Lung microvascular endothelial cell (primary cell): ENCODE measurements around the gene RMRP. TPM values are rescaled to one million over a fixed set of nuclear protein-coding genes. Genes with fewer than 3 reads are reported as not detected.
A peak's percentile ranks its signal among the peaks of the same experiment; 100 is the strongest.

Experiments used
- DNase-seq, 2 donors: peaks; one replicate each; pipeline versions ENCODE4 v3.0.0 to v3.0.0-alpha.2; 2010; ENCODE audit warnings: low read depth in 2 of 2
- total RNA-seq: library from RNA; depleted of rRNA; stranded (reverse); fragments of >200 nt; gene quantifications from 2 replicates; pipeline ENCODE4 v1.2.1, GENCODE V29; 2014

Gene RMRP
- 215,777 and 328,792 TPM in 2 replicates for total RNA-seq

DNA sequence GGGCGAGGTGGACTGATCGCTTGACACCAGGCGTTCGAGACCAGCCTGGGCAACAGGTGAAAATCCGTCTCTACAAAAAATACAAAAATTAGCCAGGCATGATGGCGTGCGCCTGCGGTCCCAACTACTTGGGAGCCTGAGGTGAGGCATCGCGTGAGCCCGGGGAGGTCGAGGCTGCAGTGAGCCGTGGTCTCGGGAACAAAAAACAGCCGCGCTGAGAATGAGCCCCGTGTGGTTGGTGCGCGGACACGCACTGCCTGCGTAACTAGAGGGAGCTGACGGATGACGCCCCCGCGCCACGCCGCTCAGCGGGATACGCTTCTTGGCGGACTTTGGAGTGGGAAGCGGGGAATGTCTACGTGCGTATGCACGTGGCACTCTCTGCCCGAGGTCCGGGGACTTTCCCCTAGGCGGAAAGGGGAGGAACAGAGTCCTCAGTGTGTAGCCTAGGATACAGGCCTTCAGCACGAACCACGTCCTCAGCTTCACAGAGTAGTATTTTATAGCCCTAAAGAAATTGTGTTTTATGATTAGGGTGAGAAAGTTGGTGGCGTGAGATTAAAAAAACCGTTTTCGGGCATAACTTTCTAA lies at the start of gene RMRP:
RMRP (minus strand) TSS at position 474 of the 591 bp plus-strand sequence.
- DNase-seq = peak; percentile 99 to 100

DNA sequence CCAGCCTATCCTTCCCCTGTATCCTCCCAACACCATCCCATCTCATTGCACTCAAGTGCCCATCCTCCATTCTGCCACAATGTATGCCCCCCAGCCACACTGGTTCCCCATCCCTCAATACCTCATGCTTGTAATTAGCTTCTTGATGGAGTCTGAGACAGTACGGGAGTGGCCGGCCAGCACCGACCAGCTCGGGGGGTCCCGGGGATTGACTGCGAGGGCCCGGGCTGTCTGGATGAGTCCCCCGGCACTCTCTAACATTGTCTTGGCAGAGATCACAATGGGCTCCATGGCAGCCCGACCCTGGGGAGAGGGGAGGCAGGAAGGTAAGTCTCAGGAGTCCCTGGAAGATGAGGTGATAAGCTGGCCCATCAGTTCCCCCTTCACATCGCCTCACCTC lies 49.1 kb upstream of the RMRP start:
- no peak for DNase-seq

DNA sequence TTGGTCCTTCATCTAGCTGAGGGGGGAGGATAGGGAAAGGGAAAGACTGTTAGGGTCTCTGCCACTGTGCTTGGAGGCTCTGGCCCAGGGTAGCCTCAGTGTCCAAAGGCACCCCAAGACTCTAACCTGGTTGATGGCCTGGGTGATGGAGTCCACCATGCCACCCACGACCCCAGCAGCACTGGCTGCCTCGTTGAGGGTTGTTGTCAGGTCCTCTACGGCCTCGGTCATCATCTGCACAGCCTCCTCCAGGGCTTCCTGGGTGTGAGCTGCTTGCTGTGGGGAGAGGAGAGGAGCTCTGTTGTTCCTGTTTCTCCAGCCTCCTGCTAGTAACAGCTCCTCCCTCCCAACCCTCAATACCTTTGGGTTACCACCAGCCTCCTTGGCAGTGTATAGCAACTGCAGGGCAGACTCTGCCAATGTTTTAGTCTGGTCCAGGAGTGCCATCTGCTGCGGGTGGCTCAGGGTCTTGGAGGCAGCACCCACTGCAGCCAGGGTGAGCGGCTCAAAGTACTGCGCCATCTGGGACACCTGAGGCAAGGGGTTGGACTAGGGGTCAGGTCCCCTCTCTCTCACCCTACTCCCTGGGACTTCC lies 48.1 kb upstream of the RMRP start:
- DNase-seq = no peak

DNA sequence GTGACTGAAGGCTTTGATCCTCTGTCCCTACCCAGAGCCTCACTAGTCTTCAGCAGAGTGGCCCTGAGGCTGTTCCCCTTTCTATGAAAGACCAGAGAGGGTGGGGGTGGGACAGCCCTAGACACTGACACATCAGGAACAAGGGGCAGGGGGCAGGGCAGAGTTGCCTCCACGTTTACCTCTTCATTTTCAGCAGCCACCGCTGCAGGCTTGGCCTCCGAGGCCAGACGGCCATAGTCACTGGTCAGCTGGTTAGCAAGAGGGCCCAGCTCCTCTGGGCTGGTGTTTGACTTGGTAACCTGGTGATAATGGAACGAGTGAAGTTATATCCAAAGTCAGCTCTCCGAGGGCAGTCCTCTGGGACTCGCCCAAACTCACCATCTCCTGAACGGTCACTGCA lies 47.6 kb upstream of the RMRP start:
- no peak for DNase-seq

DNA sequence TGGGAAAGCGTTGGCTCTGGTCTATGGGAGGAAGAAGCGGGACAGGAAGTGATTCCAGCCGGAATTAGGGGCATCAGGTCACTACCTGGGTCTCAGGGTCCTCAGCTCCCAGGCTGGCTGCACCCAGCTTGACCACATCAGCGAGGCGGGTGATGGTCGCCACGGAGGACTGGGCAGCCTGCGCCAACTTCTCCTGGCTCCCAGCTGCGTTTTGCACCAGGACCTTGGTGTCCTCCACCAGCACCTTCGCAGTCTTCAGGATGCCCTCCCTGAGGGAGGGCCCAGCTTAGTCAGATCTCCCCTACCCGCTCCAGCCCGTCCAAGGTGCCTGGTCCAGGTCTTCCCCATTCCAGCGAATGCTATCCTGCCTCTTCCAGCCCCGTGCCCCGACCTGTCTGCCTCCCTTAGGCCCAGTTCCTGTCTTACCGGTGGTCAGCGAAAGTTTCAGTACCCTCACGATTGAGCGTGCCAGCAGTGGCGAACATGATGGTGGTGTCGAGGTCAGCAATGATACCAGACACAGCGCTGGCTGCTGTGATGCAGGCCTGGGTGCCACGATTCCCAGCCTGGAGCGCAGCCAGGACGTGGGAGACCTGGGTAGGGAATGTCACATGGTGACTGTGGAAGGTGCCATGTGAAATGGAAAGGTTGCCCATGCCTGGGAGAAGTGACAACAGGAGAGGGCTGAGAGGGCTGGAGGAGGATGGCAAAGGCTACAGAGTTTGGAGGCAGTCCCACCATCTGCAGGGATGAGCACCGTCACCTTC lies 46.3 kb upstream of the RMRP start:
- DNase-seq = no peak

DNA sequence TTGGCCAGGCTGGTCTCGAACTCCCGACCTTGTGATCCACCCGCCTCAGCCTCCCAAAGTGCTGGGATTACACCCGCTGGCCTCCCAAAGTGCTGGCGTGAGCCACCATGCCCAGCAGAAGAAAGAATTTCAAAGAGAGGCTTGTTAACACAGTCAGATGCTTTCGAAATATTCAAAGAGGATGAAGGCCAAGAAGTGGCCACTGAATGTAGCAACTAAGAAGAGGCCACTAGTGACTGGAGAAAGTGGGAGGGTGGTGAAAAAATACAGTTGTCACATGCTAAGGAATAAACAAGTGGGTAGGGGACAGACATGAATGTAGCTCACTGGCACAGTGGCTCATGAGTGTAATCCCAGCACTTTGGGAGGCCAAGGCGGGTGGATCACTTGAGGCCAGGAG lies 44.9 kb upstream of the RMRP start:
- no peak for DNase-seq

DNA sequence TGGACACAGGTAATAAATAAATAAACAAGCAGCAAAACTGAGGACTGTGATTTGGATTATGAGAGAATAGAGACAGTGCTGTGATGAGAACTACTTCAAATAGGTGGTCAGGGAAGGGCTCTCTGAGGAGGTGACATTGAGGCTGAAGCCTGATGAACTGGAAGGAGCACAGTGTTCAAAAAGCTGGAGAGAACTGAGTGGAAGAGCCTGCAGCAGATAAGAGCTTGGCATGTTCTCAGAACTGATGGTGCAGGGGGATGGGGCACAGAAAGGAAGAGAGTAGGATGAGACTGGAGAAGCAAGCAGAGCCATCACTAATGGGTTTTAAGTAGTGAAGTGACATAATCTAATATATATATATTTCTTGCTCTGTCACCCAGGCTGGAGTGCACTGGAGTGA lies 43.1 kb upstream of the RMRP start:
- no peak for DNase-seq

DNA sequence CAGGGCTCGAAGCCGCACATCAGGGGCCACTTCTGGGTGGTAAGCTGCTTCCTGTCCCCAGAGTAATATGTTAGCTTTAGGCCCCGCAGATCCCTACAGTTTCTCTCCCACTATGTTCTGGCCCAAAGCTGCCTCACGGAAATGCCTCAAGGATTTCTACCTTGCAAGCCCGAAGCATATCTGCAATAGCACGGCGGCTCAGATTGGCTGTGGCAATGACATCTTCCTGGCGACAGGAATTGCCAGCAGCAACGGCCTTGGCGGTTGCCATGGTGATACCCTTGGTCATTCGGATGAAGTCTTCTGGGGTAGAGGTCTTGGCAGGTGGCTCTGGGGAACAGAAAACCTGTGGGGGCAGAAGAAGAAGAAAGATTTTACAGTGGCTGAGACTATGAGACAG lies 42.2 kb upstream of the RMRP start:
- no peak for DNase-seq

DNA sequence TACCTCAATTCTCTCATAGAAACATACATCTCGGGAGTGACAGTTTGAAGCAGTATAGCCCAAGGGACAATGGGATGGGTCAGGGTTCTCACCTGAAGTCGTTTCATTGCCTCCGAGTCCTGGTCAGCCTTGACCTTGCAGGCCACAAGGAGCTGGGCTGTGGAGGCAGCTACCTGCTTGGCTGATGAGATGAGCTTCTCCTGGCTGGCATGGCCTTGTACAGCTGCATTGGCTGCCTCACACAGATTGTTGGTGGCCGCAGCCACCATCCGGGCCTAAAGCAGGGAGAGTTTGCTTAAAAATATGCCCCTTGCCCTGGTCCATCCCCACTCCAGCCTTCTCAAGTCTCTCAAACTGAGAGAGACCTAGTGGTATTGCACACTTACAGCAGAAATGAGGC lies 40.4 kb upstream of the RMRP start:
- no peak for DNase-seq

DNA sequence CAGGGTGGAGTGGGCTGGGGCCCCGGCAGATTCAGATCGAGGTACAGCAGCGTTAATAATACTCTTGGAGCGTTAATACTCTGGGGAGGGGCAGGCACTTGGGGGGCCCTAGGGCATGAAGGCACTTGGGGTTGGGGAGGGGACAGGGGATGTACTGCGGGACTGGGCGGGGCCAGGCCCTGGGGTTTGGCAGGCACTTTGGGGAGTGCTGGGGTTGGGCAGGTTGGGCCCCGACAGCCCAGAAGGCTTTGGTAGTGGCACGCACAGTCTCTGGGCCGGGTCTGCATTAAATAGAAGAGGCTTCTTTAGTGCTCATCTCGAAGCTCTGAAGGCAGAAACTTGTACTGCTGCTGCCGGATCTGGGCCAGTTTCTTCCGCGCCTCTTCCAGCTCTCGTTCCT lies 39.7 kb upstream of the RMRP start:
- no peak for DNase-seq

DNA sequence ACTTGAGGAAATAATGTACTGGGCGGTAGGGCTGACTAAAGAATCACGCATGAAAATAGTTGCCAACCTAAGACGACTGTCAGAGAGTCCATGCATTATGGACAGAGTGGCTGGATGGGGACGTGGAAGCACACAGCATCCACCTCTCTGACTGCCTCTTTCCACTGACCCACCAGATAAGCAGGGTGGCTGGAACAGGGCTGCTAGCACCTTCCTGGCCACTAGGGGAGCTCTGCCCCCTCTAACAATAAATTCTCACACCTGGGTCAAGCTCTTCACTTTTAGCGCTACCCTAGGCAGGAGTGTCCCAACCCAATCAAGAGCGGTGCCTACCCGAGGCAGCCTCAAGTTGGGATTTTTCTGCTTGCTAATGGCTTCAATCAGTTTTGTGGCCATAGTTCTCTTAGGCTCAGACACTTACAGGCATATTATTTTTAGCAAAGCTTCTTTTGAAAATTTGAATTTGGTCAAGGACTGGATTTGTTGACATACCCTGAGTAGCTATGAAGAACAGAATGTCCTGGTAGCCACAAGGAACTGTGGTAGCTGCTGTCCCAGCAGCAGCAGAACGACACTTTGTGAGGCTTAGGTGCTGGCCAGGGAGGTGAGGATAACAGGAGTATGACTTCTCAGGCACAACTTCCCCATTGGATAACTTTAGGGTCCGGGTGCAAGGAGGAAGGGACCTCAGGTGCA lies 38.8 kb upstream of the RMRP start:
- peak; percentile 57 to 75 for DNase-seq

DNA sequence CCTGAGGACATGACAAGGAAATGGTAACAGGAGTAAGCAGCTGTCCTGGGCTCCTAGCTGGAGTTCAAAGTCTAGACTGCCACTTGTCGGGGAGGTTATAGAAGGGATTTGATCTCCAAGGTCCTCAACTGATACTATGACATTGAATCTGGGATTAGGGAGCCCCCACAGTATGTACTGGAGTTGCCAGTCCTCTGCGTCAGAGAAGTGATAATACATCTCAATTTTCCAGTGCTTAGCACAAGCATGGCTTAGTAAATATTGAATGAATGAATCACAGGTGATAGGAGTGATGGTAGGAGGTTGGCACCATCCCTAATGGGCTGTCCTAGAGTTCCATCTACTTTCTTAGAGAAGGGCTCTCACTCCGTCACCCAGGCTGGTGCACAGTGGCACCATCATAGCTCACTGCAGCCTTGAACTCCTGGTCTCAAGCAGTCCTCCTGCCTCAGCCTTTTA lies 38.2 kb upstream of the RMRP start:
- no peak for DNase-seq

DNA sequence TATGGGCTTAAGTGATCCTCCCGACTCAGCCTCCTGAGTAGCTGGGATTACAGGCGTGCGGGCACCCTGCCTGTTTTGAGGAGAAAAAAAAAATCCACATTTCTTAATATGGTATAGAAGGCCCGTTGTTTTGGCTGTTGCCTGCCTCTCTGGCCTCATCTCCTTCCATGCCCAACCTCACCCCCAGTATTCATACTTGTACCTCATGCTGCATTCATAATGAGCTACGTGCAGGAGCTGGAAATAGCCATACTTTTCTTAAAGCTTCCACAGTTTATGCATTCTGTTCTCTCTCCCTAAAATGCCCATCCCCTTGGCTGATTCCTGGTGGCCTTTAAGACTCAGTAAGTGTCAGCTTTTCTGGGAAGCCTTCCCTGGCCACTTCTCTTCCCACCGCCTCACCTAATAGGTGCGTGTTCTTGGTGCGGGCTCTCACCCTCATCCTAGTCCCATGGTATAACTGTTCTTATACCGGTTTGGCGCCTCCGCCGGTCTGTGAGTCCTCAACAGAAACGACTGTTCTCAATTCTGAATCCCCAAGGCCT lies 34.0 kb upstream of the RMRP start:
- no peak for DNase-seq

DNA sequence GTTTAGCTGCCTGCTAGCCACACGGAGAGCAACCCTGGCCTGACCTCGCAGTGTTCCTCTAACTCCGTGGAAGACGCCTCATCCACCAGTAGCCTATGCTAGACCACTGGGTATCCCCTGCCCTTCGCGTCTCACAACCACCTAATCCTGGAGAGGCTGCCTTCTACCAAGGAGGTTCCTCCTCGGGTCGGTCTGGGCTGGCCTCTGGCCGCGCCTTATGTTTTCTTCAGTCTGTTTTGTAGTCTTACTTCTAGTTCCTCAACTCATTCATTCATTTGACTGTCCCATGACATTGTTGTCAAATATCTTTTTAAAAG lies 33.5 kb upstream of the RMRP start:
- no peak for DNase-seq

DNA sequence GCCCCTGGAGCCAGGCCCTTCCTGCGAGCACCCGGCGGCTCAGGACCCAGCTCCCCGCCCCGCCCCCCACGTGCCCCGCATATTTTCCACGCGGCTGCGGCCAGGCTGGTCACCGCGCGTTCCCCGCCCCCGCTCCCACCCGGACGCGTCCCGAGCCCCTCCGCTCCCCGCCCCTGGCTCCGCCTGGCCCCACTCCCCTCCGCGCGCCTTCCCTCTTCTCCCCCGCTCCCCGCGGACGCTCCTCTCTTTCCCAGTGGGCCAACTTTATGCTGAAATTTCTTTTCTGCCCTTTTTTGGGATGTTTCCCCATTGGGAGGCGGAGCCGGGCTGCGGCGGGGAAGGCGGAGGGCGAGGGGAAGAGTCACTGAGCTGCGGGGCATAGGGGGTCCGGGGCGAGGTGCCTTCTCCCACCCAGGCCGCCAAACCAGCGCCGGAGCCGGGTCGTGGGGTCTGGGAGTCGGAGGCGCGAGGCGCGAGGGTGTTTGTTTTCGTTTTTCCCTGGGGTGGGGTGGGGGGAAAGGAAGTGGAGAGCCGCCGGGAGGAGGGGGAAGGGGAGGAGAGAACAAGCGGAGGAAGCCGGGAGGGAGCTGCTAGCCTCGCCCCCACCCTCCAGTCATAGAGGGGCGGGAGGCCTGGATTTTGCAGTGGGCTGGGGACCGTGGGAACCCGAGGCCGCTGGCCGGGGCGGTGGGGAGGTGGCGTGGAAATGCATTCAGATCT lies 33.0 kb upstream of the RMRP start:
- peak; percentile 71 to 73 for DNase-seq

DNA sequence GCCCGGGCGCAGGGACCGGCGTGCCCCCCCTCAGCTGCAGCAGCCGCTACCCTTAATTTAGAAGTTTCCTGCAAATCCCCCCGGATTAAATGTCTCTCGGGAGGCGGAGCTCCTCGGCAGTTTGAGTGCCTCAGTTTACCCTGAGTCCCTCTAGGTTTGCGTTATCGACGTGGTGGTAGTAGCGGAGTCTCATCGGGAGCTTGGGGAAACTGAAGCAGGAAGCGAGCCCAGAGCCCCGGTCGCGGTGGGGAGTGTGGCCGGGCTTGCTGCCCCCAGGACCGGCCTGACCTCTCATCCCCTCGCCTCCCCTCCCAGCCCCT lies 32.4 kb upstream of the RMRP start:
- no peak for DNase-seq

DNA sequence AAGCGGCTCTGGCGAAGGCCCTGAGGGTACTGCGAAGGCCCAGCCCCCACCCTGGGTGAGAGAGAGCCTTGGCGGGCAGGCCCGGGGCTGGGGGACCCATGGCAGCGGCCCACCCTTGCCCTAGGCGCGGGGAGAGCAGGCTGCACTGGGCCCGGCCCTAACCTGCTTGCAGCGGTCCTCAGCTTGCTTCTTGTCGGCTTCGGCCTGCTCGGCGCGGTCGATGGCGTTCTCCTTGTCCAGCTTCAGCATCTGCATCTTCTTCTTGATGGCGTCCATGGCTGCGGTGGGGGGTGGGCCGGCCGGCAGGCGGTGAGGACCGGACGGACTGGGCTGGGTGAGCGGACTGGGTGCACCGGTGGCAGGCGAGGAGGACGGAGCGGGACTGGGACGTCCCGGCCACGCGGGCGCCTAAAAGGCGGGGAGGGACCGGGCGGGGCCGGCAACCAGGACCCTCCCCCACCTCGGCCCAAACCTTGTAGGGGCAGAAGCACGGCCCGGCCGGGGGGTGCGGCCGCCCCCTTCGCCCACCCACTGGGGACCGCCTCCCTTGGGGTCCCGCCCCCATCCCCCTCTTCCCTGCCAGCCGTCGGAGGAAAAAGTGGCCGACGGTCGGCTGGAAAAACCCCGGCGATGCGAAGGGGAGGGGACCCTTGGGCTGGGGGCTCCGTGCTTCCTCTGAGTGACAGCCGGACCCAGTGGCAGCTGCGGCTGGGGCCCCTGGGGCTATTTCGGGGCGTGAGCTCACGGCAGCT lies 31.9 kb upstream of the RMRP start, which contains the start of gene TPM2:
TPM2 (minus strand) TSS at position 384 of the 752 bp plus-strand sequence; CDS start at position 276, 108 bp downstream.
- peak; percentile 18 to 46 for DNase-seq

DNA sequence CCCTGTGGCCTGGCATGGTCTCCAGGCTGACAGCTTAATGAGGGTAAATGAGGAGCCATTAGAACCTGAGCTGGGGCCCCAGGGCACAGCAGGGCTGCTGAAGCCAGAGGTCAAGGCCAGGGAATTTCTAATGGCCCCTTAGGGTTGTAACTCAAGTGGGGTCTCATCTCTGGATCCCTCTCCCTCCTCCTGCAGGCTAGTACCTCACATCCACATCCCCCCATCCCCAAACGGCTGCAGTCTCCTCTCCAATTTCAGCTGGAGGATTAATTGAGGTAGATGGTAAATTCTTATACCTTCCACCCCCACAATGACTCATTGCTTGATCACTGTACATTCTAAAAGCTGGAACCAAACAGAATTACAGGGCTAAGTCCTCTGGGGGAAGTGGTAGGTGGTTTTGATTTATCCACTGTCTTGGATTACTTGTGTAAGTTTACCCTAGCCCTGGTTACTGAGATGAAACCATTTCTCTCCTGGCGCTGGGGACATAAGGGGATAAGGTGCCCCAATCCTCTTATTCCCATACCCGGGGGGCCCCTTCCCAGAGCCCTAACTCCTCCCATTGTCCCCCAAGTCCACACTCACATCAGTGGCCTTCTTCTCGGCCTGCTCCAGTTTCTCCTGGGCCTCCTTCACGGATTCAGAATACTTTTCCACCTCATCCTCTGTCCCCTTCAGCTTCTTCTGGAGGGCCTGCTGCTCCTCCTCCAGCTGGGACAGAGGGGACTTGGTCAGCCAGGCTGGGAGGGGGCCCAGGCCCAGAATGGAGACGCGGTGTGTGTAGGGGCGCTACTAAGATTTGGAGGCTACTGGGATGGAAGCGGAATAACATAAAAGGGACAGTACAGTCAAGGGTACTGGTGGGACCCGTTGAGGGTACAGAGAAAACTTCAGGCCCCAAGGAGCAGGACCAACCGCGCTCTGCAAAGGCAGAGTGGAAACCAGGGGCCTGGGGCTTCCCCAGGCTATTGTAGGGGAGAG lies 31.0 kb upstream of the RMRP start:
- DNase-seq = peak in 1 of 2 donors; percentile 61

DNA sequence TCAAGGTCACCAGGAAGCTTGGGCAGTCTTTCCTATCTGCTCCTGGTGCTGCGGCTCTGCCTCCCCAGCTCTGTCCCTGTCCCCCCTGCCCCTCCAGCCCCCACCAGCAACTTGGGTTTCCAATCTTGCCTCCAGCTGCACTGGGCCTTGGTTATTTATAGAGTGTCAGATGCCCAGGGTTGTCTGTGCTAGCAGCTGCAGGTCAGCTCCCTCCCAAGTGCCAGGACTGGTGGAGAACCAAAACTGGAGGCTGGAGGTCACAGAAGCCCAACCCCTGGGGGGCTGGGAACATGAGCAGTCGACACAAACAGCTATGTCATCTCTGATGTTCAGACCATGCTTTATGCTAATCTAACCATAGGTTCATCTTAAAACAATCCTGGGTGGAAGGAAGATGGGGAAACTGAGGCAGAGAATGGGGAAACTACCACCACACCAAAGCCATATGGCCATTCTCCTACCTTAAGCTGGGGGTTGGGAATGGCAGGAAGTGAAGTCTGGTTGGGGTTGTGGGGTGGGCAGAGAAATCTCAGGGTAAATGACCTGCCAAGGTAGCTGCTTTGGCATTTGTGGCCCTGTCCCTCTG lies 30.2 kb upstream of the RMRP start:
- no peak for DNase-seq
